HG03457 (cell line): ENCODE measurements around the gene PANK4.

Experiments used
- ATAC-seq: cut with Tn5 transposase; IDR thresholded peaks from one replicate; pipeline ENCODE4 v1.9.1; 2021; ENCODE audit warnings: moderate number of reproducible peaks; ENCODE audit not compliant: unreplicated experiment

Gene PANK4

DNA sequence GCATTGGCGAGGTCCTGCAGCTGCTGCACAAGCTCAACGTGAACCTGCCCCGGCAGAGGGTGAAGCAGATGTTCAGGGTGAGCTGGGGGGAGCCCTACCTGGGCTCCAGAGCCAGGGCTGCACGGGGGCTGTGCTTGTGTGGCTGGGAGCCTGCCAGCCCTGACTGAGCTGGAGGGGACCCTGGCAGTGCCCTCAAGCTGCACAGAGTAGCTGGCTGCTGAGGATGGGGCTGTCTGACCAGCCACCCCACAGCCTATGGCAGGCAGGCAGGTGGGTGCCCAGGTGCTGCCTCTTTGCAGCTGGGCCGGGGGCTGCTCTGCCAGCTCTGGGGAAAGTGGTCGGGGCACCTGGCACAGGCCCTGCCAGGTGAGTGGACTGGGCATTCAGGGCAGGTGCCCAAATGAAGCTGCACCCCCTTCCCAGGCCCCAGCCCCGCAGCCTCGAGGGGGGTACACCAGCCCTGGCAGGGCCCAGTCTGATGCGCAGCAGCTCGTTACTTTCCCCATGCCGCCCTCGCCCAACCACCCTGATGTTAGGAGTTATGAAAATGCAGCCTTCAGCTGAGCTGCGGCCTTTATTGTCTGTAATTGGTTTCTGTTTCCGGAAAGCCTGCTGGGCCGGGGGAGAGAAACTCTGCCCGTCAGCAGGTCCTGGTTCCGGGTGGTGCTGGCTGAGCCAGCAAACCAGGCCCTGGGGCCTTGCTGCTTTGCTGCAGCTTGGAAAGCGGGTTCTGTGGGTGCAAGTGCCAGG, 46.0 kb downstream of the PANK4 start:
- ATAC-seq = no peak

GRCh38 chr1:2479618-2480017, 46.8 kb downstream of the PANK4 start:
- ATAC-seq = no peak

DNA sequence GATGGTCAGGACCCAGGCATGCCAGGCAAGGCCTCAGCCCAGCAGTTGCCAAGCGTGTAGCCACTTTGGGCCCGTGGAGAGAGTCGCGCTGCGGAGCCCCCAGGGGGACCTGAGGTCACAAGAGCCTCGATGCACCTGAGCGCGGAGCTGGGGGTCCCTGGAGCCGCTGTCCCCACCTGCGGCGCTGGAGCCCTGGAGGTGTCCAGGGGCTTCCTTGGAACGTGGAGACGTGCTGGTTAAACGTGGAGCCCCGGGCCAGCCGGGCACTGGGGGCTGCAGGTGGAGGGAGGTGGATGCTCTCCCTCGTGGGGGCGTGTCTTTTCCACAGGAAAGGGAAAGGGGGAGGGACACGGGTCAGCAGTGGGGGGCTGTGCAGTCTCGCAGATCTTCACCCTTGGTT, 47.2 kb downstream of the PANK4 start:
- ATAC-seq = no peak

- no peak for ATAC-seq
Observed at GRCh38 chr1:2477791-2478499, 48.5 kb downstream of the PANK4 start.

GRCh38 chr1:2477309-2477708, 49.1 kb downstream of the PANK4 start:
- ATAC-seq = no peak

DNA sequence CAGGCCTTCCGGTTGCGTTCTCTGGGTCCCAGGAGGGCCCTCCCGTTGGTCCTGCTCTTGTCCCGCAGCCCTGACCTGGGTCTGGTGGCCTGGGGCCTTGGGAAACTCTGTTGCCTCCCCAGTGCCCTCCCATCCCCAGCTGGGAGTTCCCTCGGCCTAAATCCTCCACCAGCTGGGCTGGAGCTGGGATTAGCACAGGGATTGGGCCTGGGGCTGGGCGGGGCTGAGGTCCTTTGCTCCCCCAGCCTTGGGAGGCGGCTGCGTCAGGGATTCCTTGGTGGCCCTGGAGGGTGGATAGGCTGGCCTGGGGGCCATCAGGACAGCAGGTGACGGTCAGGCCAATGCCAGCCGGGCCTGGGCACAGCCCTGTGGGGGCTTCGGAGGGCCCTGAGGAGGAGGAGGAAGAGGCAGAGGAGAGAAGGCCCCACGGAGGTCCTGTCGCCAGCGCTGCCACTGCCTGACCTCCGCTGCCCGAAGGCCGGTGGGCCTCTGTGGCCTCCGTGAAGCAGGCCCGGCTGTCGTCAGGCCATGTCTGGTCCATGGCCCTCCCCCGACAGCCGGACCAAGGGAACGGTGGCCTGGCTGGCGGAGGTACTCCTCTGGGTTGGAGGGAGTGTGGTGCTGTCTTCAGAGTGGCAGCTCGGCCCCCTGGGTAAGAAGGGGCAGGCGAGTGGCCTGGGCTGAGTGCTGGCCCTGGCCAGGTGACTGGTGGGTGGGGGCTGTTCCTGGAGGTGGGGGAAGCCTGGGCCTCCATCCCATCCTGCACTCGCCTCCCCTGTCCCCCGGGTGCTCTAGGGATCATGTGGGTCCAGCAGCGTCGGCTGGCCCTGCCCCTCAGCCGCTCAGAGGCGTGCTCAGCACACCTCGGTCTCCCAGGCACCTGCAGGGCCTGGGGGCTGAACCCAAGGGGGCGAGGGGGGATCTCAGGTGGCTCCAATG, 50.1 kb downstream of the PANK4 start, which contains the start of gene PLCH2:
PLCH2 (plus strand) TSS at position 229 of the 939 bp plus-strand sequence; CDS start at position 529, 300 bp downstream.
- ATAC-seq = no peak

DNA sequence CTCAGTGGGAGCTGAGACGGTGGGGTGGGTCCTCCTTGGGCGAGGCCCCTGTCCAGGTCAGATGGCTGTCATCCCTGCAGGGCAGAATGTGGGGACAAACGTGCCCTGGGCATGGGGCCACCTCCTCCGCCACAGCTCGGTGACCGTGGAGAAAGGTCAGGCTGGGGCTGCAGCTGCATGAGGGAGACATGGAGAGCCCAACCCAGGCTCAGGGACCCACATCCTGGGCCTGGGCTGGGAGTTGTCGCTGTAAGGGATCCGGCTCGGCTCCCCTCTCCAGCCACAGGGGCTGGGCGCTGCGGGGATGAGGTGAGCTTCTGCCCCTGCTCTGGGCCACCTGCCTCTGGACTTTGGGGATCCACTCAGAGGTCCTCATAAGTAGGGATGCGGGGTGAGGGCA, 50.8 kb downstream of the PANK4 start:
- no peak for ATAC-seq

DNA sequence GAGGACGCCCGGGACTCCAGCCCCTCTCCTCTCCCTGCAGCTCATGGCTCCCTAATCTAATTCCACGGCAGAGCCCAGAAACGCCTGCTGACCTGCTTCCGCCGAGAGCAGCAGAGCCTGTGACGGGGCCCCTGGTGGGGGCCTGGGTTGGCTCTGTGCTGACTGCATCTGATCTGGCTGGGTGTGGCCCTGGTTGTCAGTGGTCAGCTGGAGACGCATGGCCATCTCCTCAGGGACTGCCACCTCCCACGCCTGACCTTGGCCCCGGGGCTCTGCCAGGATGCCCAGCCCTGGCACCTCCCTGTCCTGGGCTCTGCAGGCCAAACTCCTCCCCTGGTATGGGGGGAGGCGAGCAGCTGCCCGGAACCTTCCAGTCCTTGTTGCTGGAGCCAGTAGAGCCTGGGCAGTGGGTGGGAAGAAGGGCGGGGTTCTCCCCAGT, 51.4 kb downstream of the PANK4 start:
- ATAC-seq = no peak

DNA sequence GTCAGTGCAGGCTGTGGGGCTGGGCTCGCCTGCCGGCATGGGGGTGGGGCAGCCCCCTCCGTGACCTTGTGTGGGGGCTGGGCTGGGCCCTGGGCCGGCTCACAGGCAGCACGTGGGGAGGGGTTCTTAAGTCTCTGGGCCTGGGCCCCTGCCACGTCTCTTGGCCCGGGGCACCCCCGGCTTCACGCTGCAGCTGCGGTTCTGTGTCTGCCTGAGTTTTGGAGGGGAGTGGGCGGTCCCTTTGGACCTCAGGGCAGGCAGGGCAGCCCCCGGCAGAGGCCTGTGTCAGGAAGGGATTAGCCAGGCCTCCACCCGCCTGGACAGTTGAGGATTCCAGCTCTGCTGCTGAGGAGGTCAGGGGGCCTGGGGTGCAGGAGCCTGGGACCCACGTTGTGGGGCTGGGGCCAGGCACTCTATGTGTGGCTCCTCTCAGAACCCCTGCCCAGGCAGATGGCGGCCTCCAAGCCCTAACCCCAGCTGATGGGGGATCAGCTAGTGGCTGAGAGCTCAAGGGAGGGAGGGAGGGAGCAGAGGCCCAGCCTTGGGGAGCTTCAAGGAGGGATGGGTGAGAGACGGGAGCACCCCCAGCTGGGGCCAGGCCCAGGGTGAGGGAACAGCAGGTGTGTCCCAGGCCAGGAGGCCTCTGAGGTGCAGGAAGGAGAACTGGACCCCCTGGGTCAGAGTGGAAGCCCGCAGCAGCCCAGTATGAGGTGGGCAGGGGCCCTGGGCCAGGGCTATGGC, 52.1 kb downstream of the PANK4 start:
- ATAC-seq = no peak

GRCh38 chr1:2473198-2473597, 53.2 kb downstream of the PANK4 start:
- no peak for ATAC-seq

DNA sequence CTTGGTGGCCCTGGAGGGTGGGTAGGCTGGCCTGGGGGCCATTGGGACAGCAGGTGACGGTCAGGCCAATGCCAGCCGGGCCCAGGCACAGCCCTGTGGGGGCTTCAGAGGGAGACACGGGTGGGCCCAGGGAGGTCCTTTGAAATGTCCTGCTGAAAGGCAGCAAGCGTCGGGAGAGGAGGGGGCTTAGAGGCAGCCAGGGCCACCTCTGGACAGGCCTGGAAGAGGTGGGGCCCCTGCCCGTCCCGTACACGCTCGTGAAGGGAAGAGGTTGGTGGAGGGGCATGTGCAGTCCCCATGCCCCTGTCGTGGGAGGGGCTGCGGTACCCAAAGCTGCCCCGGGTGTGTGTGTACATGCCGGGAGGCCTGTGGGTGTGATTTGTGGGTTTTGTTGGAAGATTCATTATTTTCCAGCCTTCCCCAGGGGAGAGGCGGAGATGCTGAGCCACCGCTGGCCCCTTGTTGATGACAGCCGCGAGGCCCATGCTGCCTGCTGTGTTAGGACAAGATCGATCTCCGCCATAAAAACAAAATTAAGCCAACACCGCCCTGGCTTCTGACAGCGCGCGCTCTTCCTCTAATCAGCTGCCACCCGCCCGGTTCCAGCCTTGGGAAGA, 53.7 kb downstream of the PANK4 start:
- ATAC-seq = no peak

DNA sequence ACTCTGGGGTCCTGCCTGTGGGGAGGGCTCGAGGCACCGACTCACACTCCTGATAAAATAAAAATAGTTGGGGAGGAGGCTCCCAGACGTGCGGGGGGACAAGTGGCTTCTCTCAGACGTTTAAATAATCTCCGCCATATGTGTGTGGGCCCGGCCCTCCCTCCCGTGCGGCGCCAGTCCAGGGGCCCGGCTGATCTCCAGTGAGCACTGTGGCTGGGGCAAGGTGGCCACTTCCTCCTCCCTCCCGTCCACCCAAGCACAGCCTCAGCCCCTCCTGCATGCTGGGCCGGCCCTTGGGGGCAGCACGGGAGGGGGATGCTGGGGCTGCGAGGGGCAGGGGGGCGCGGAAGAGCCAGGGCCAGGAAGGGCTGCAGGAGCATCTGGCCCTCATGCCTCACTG, 54.3 kb downstream of the PANK4 start:
- no peak for ATAC-seq

GRCh38 chr1:2471587-2472001, 54.8 kb downstream of the PANK4 start:
- no peak for ATAC-seq

DNA sequence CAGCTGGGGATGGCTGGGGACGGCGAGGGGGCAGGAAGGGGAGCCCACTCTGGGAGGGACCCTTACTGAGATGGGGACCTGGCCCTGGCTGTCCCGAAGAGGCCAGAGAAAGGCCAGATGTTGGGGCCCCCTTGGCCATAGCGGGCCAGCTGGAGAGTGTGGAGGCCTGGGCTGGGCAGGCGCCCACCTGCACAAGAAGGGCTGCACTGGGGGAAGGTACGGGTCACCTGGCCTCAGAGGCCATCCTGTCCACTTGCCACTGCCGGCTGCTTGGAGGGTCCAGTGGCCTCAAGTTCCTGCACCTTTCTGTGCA, 55.3 kb downstream of the PANK4 start:
- no peak for ATAC-seq

- no peak for ATAC-seq
Observed at GRCh38 chr1:2470290-2471158, 55.9 kb downstream of the PANK4 start.

- no peak for ATAC-seq
Observed at GRCh38 chr1:2469103-2469940, 57.1 kb downstream of the PANK4 start.

DNA sequence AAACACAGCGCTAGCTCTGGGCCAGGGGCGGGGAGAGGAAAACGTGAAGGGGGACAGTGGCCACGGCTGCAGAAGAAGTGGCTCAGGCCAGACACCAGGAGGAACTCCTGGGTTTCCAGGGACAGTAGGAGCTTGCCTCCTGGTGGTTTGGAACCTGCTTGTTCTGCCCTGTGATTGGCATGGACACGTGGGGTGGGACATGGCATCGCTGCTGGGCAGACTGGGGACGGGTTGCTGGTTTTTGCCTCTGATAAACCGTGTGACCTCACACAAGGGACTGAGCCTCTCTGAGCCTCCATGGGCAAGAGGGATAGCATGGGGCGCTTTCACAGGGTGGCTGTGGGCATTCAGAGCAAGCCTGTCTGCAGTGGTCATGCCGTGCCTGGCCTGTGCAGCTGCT, 57.9 kb downstream of the PANK4 start:
- ATAC-seq = no peak

- ATAC-seq = no peak
Observed at GRCh38 chr1:2468041-2468472, 58.3 kb downstream of the PANK4 start.
